Coronary artery (tissue), 2 donors: Measurements from ENCODE around the gene PADI1.

ENCODE experiments used
- DNase-seq: peaks from one replicate; pipeline ENCODE4 v3.0.0-alpha.2; 2017; ENCODE audit warnings: low spot score
- H3K27ac ChIP-seq, 2 donors: fragments of 200-600 bp; sonication (generic); one replicate each; pipeline ENCODE4 v1.5.1; 2016 to 2019
- H3K4me3 ChIP-seq: fragments of 200-600 bp; sonication (generic); 2 replicates; pipeline ENCODE4 v1.5.1; 2016; ENCODE audit warnings: mild to moderate bottlenecking, moderate library complexity
- CTCF ChIP-seq: fragments of 200-600 bp; sonication (generic); IDR thresholded peaks from one replicate; pipeline ENCODE4 v1.5.1; 2019; ENCODE audit warnings: antibody characterized with exemption

The PADI1 gene

GRCh38 chr1:17243274-17243673, 38.3 kb downstream of the PADI1 start:
- no peak for TF ChIP-seq CTCF
- no peak for DNase-seq
- Histone ChIP-seq H3K4me3 (no peak overlapping the region), H3K27ac (no peak overlapping the region)

- no peak overlapping the region for H3K4me3 ChIP-seq
- no peak for TF ChIP-seq CTCF
- no peak for DNase-seq
- no peak overlapping the region for H3K27ac ChIP-seq
These were observed 40.2 kb downstream of the PADI1 start for GRCh38 chr1:17244821-17245740.

GRCh38 chr1:17245816-17246325, 40.9 kb downstream of the PADI1 start:
- no peak overlapping the region for H3K4me3 ChIP-seq
- TF ChIP-seq CTCF: no peak
- H3K27ac ChIP-seq: no peak overlapping the region
- DNase-seq: no peak

GRCh38 chr1:17246971-17247370, 42.0 kb downstream of the PADI1 start:
- Histone ChIP-seq H3K4me3 (no peak overlapping the region), H3K27ac (no peak overlapping the region)
- DNase-seq: no peak
- TF ChIP-seq CTCF: no peak

GRCh38 chr1:17248781-17249180, 43.9 kb downstream of the PADI1 start, which contains the start of gene PADI3:
PADI3 (plus strand) TSS chr1:17249098; CDS start chr1:17249138, 40 bp downstream.
- TF ChIP-seq CTCF: no peak
- no peak for DNase-seq

GRCh38 chr1:17250601-17251000, 45.7 kb downstream of the PADI1 start:
- TF ChIP-seq CTCF: no peak
- Histone ChIP-seq H3K27ac (no peak overlapping the region), H3K4me3 (no peak overlapping the region)
- no peak for DNase-seq

More at GRCh38 chr1:17248781-17249180, 43.9 kb downstream of the PADI1 start, which contains the start of gene PADI3:
- Histone ChIP-seq H3K4me3 (no peak within 1 kb of the TSS), H3K27ac (no peak within 1 kb of the TSS)

- Histone ChIP-seq H3K4me3 (no peak overlapping the region), H3K27ac (no peak overlapping the region)
- DNase-seq: no peak
- TF ChIP-seq CTCF: no peak
These were observed 46.3 kb downstream of the PADI1 start for GRCh38 chr1:17251246-17251645.
